Left lung (tissue), 14 donors: ENCODE measurements around the gene CD300LG. TPM values are rescaled to one million over a fixed set of nuclear protein-coding genes. Genes with fewer than 3 reads are reported as not detected.
"Not testable (repeated sequence)": the region's sequence is repeated elsewhere in the genome, so short reads cannot be mapped to it uniquely, and the experiment has no call there.

Source experiments
- ATAC-seq: fragments of 200-7000 bp; cut with Tn5 transposase; one replicate; pipeline ENCODE4 v1.9.1; 2020; ENCODE audit warnings: moderate library complexity
- DNase-seq, 4 donors: peaks; one replicate each; pipeline ENCODE4 v3.0.0-alpha.2; 2013 to 2020
- H3K27ac ChIP-seq, 2 donors: fragments of 200-600 bp; sonication (generic) in 1 of 2; one replicate each; pipeline versions ENCODE4 v1.5.0 to v1.8.0; 2020 to 2021
- H3K27me3 ChIP-seq, 2 donors: fragments of 200-600 bp; sonication (generic) in 1 of 2; one replicate each; pipeline versions ENCODE4 v1.5.0 to v1.8.0; 2020 to 2021
- H3K36me3 ChIP-seq, 2 donors: fragments of 200-600 bp; sonication (generic) in 1 of 2; one replicate each; pipeline versions ENCODE4 v1.5.0 to v1.8.0; 2020 to 2021
- H3K4me1 ChIP-seq, 2 donors: fragments of 200-600 bp; one replicate each; pipeline ENCODE4 v1.8.0; 2021
- H3K4me3 ChIP-seq, 2 donors: fragments of 200-600 bp; sonication (generic) in 1 of 2; one replicate each; pipeline versions ENCODE4 v1.5.0 to v1.8.0; 2020 to 2021; ENCODE audit warnings: mild to moderate bottlenecking in 1 of 2
- H3K9me3 ChIP-seq, 2 donors: fragments of 200-600 bp; sonication (generic) in 1 of 2; one replicate each; pipeline versions ENCODE4 v1.5.0 to v1.8.0; 2020 to 2021
- intact Hi-C, 2 donors: fragments of 100-400 bp; cut with DNase I; formaldehyde crosslinking; loops; one replicate each; pipeline versions ENCODE4 v1.11.2 to v1.14.2; 2022
- long read RNA-seq, 12 donors: library from polyadenylated mRNA in 2 of 12; unstranded in 2 of 12; transcript quantifications; one replicate each; pipeline ENCODE4 v2.0.0 and lab custom pipeline, GENCODE V29; 2019 to 2026
- polyA plus RNA-seq, 6 donors: library from polyadenylated mRNA; unstranded; fragments of 120-200 nt; gene quantifications; one replicate each; pipeline ENCODE4 v1.2.1, GENCODE V29; 2013; ENCODE audit not compliant: insufficient read length in 6 of 6
- total RNA-seq, 2 donors: library from RNA; stranded (reverse); fragmentation: NEBNext Ultra II Directional; extraction: Animal tissue kit (Norgen Biotek cat#: 25700); gene quantifications; one replicate each; pipeline ENCODE4 v1.2.1, GENCODE V29; 2021
- TF ChIP-seq, protein P1 (sequence below), 2 donors: fragments of 200-600 bp; sonication (generic) in 1 of 2; IDR thresholded peaks; one replicate each; pipeline versions ENCODE4 v1.5.0 to v1.8.0; 2021; ENCODE audit warnings: antibody characterized with exemption in 2 of 2
- donor health status: DM: no; HTN: yes; CAD: no.
- donor health status: DM: no; HTN: no; CAD: no.

The CD300LG gene, protein sequence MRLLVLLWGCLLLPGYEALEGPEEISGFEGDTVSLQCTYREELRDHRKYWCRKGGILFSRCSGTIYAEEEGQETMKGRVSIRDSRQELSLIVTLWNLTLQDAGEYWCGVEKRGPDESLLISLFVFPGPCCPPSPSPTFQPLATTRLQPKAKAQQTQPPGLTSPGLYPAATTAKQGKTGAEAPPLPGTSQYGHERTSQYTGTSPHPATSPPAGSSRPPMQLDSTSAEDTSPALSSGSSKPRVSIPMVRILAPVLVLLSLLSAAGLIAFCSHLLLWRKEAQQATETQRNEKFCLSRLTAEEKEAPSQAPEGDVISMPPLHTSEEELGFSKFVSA
- total RNA-seq (1 to 10 TPM; 1.6 to 7.1 TPM), polyA plus RNA-seq (1 to 10 TPM in 5 of 6 donors, under 1 TPM in 1; 0.53 to 1.9 (median 1.4) TPM)
- long read RNA-seq, donor 1 = 0 reads
- long read RNA-seq, donor 2 = 0 reads
- long read RNA-seq, donor 3 = 0 reads
- long read RNA-seq, donor 4, partial matches to known transcripts = 0 of 1 reads
- long read RNA-seq, donor 4, other reads (novel, unspliced or antisense) = 1 of 1 reads
- long read RNA-seq, donor 5 = 0 reads
- long read RNA-seq, donor 6 = 0 reads
- long read RNA-seq, donor 7 = 0 reads
- long read RNA-seq, donor 8 = 0 reads
- long read RNA-seq, donor 9 = 0 reads
- long read RNA-seq, donor 10, partial matches to known transcripts = 0 of 1 reads
- long read RNA-seq, donor 10, other reads (novel, unspliced or antisense) = 1 of 1 reads
- long read RNA-seq, donor 11 = 0 reads
- long read RNA-seq, donor 12 = 0 reads

DNA sequence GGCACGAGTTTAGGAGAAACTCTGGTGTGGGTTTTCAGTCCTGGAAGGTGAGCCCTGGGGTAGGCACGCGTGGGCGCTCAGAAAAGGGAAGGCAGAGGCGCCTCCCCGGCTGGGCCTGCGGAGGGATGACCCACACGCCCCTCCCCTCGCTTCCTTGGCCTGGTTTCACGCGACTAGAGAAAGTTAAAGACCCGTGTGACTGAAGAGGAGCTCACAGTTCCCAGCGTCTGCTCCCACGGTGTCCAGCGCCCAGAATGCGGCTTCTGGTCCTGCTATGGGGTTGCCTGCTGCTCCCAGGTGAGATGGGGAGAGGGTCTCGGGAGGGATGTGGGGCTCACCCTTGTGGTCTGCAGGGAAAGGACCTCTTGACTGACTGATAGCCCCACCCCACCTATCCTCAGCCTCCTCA, at the start of gene CD300LG:
CD300LG (plus strand) TSS at position 214 of the 409 bp plus-strand sequence; CDS start at position 255, 41 bp downstream.
- peak within 1 kb of the TSS in 1 of 2 donors; percentile 19 for H3K4me3 ChIP-seq
- intact Hi-C loops = no loop called here
- H3K27me3 ChIP-seq = peaks cover 0 to 5% of the 10 kb centered on the region in 2 donors
- no peak for ATAC-seq
- H3K36me3 ChIP-seq = no peaks in the 10 kb centered on the region
- peak in 1 of 4 donors; percentile 45 for DNase-seq
- TF ChIP-seq, protein P1, sequence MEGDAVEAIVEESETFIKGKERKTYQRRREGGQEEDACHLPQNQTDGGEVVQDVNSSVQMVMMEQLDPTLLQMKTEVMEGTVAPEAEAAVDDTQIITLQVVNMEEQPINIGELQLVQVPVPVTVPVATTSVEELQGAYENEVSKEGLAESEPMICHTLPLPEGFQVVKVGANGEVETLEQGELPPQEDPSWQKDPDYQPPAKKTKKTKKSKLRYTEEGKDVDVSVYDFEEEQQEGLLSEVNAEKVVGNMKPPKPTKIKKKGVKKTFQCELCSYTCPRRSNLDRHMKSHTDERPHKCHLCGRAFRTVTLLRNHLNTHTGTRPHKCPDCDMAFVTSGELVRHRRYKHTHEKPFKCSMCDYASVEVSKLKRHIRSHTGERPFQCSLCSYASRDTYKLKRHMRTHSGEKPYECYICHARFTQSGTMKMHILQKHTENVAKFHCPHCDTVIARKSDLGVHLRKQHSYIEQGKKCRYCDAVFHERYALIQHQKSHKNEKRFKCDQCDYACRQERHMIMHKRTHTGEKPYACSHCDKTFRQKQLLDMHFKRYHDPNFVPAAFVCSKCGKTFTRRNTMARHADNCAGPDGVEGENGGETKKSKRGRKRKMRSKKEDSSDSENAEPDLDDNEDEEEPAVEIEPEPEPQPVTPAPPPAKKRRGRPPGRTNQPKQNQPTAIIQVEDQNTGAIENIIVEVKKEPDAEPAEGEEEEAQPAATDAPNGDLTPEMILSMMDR (IDR thresholded peaks at IDR 0.05) = no peak
- H3K4me1 ChIP-seq = peaks cover 4 to 10% of the 10 kb centered on the region in 2 donors
- peak within 1 kb of the TSS in 1 of 2 donors; percentile 33 for H3K27ac ChIP-seq
- no peaks in the 10 kb centered on the region for H3K9me3 ChIP-seq

DNA sequence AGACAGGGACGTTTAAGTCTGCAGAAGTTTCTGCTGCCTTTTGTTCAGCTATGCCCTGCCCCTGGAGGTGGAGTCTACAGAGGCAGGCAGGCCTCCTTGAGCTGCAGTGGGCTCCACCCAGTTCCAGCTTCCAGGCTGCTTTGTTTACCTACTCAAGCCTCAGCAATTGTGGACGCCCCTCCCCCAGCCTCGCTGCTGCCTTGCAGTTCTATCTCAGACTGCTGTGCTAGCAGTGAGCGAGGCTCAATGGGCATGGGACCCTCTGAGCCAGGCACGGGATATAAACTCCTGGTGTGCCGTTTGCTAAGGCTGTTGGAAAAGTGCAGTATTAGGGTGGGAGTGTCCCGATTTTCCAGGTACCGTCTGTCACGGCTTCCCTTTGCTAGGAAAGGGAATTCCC, 49.0 kb upstream of the CD300LG start:
- H3K27ac ChIP-seq, intact Hi-C loops, H3K9me3 ChIP-seq, H3K36me3 ChIP-seq, H3K4me1 ChIP-seq, H3K4me3 ChIP-seq, H3K27me3 ChIP-seq, DNase-seq, ATAC-seq: not testable (repeated sequence)

DNA sequence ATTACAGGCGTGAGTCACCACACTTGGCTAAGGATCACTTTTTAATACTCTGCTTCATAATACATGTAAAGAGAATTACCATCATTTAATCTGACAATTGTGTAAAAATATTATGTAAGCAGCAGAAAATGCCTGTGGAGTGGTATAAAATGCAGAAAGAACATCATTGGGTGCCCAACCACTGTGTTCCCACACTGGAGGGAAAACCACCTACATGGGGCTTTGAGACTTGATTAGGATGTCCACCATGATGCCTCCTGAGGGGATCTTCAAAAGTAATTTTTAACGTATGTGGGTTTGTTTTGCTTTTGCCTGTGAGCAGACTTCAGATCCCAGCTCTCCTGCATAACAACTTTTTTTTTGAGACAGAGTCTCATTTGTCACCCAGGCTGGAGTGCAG, 47.9 kb upstream of the CD300LG start:
- TF ChIP-seq, protein P1 (IDR thresholded peaks at IDR 0.05) = no peak
- Histone ChIP-seq H3K4me1 (no peaks in the 10 kb centered on the region), H3K9me3 (no peaks in the 10 kb centered on the region), H3K36me3 (no peaks in the 10 kb centered on the region), H3K27ac (no peak overlapping the region), H3K27me3 (no peaks in the 10 kb centered on the region), H3K4me3 (no peak overlapping the region)
- DNase-seq (no peak), ATAC-seq (no peak)
- intact Hi-C loops = no loop called here

DNA sequence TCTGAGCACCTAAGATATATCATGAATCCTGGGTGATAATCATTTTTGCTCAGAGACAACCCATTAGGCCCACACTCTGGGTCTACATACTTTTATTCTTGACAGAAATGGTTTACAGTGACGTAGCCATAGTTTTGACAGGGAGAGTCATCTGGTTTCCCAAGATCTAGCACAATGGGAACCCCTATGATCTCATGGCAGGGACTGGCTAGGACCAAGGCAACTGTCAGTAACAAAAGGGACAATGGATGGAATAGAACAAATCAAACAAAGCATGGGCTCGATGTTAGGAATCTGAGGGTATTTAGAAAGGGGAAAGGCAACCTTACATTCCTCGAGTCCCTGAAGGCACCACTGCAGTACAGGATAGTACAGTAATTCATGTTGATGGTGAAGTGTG, 46.2 kb upstream of the CD300LG start:
- intact Hi-C loops = no loop called here
- H3K4me3 ChIP-seq = no peak overlapping the region
- no peak for ATAC-seq

DNA sequence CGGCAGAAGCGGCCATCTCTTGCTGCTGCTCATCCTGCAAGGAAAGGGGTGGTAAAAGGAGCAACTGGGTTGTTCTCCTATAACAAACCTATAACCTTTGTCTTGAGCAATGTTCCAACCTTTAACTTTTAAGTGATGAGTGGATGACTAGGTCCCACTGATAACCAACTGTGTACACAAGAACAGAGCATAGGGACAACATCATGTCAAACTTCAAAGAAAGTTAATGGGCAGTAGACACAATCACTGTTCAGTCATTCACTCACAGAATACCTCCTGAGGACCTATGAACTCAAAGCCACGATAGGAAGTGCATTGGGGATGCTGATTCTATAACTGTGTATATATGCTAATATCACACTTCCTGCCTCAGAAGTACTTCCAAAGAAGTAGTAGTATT, 45.1 kb upstream of the CD300LG start:
- intact Hi-C loops = no loop called here
- no peak overlapping the region for H3K27ac ChIP-seq

More for the DNA sequence above, 46.2 kb upstream of the CD300LG start:
- Histone ChIP-seq H3K4me1 (no peaks in the 10 kb centered on the region), H3K9me3 (no peaks in the 10 kb centered on the region), H3K36me3 (no peaks in the 10 kb centered on the region), H3K27me3 (no peaks in the 10 kb centered on the region), H3K27ac (no peak overlapping the region)
- TF ChIP-seq, protein P1 (IDR thresholded peaks at IDR 0.05) = no peak
- DNase-seq = no peak

More for the DNA sequence above, 45.1 kb upstream of the CD300LG start:
- Histone ChIP-seq H3K27me3 (no peaks in the 10 kb centered on the region), H3K4me1 (no peaks in the 10 kb centered on the region), H3K36me3 (peaks cover 0 to 8% of the 10 kb centered on the region in 2 donors), H3K9me3 (no peaks in the 10 kb centered on the region), H3K4me3 (no peak overlapping the region)
- TF ChIP-seq, protein P1 (IDR thresholded peaks at IDR 0.05) = no peak
- no peak for ATAC-seq
- no peak for DNase-seq
